Natural killer cell (primary cell): Measurements from ENCODE around the gene IRX4. TPM values are rescaled to one million over a fixed set of nuclear protein-coding genes. Genes with fewer than 3 reads are reported as not detected.

Source experiments
- ATAC-seq, 3 donors: fragments of 150-1000 bp in 2 of 3; fragments of 200-7000 bp in 1 of 3; cut with Tn5 transposase; 1 replicate in 1 of 3; 2 replicates in 2 of 3; pipeline ENCODE4 v1.10.0; 2021; ENCODE audit warnings: mild to moderate bottlenecking in 2 of 3, moderate library complexity in 2 of 3
- DNase-seq, 2 donors: peaks; one replicate each; pipeline versions ENCODE4 v3.0.0 to v3.0.0-alpha.2; 2013 to 2021; ENCODE audit warnings: mixed read lengths in 1 of 2
- H3K27ac ChIP-seq: one replicate; pipeline ENCODE4 v1.5.1; 2013; ENCODE audit warnings: mild to moderate bottlenecking, low read length
- H3K27me3 ChIP-seq: one replicate; pipeline ENCODE4 v1.6.1; 2013; ENCODE audit warnings: low read length; ENCODE audit not compliant: control insufficient read depth, insufficient read depth
- H3K36me3 ChIP-seq: one replicate; pipeline ENCODE4 v1.6.1; 2013; ENCODE audit warnings: low read length; ENCODE audit not compliant: control insufficient read depth, insufficient read depth
- H3K4me1 ChIP-seq: one replicate; pipeline ENCODE4 v1.6.1; 2013; ENCODE audit warnings: low read length; ENCODE audit not compliant: control insufficient read depth, insufficient read depth
- H3K4me3 ChIP-seq: one replicate; pipeline ENCODE4 v1.5.1; 2013; ENCODE audit warnings: low read length
- H3K9me3 ChIP-seq: one replicate; pipeline ENCODE4 v1.6.1; 2013; ENCODE audit warnings: low read length; ENCODE audit not compliant: control insufficient read depth, insufficient read depth
- H3K27ac Mint-ChIP-seq, 2 donors: one replicate each; pipeline ENCODE4 v1.8.0; 2022; ENCODE audit warnings: mild to moderate bottlenecking in 2 of 2, mixed read lengths in 2 of 2, moderate library complexity in 1 of 2
- H3K27me3 Mint-ChIP-seq, 2 donors: one replicate each; pipeline ENCODE4 v1.8.0; 2022; ENCODE audit warnings: low read depth in 2 of 2, mixed read lengths in 2 of 2
- H3K36me3 Mint-ChIP-seq: one replicate; pipeline ENCODE4 v1.8.0; 2022; ENCODE audit warnings: mixed read lengths
- H3K4me1 Mint-ChIP-seq, 2 donors: one replicate each; pipeline ENCODE4 v1.8.0; 2022; ENCODE audit warnings: mixed read lengths in 2 of 2
- H3K4me3 Mint-ChIP-seq: one replicate; pipeline ENCODE4 v1.8.0; 2022; ENCODE audit warnings: mild to moderate bottlenecking, moderate library complexity, mixed read lengths
- H3K9me3 Mint-ChIP-seq, 2 donors: one replicate each; pipeline ENCODE4 v1.8.0; 2022; ENCODE audit warnings: mixed read lengths in 2 of 2
- WGBS: methylation state at CpG from one replicate; pipeline ENCODE4 v1.1.7; 2013; ENCODE audit warnings: missing lambda C conversion rate; ENCODE audit not compliant: insufficient coverage; 5-methylcytosine and 5-hydroxymethylcytosine counted together
- intact Hi-C: fragments of 100-400 bp; cut with micrococcal nuclease; formaldehyde crosslinking; loops from one replicate; pipeline ENCODE4 v1.14.2; 2022
- total RNA-seq, 4 donors: library from RNA; stranded (reverse); fragments of 120-200 nt in 1 of 4; gene quantifications; one replicate each; pipeline versions ENCODE4 v1.2.3 to v1.2.4, GENCODE V29; 2013 to 2022
- TF ChIP-seq, protein P1 (sequence below): fragments of 200-600 bp; IDR thresholded peaks from one replicate; pipeline ENCODE4 v1.8.0; 2022; ENCODE audit warnings: antibody characterized with exemption

IRX4 gene
- total RNA-seq, 3 donors from 2014 or later (not counting 1 experiment from before 2014, with no cell fraction given), result not detected

DNA sequence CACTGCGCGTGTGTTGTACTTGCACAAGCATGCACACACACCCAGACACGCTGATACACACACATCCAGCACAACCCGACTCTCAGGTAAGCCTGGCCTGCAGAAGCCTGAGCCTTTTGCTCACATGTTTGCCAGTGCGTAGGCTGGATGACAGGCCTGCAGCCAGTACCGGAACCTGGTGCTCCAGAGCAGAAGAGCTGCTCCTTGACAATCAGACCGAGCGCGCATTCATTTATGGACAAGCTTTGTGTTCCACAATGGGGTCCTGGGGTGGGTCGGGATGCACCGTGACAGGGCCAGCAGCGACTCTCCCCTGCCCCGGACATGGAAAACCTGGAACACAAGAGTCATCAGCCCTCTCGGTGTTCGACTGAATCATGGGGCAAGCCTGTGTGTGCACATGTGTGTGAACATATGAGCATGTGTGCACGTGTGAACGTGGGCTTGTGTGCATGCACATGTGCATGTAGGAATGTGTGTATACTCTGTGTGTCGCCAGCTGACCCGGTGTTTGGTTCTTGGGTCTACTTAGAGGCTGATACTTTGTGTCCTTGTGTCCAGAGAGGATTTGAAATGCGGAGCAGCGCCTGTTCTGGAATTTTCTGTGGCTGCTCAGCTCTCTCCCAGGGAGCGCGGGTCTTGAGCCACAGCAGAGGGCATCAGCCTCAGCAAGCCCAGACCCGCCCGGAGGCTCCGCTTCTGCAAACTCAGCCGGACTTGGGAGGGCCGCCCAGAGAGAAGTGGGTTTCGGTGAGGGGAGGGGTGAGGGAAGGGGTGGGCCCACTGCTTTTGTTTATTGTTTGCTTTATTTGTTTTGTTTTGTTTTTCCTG lies 32.2 kb downstream of the IRX4 start:
- Histone ChIP-seq H3K4me3 (no peak overlapping the region), H3K4me1 (no peaks in the 10 kb centered on the region), H3K27ac (no peak overlapping the region), H3K36me3 (no peaks in the 10 kb centered on the region), H3K9me3 (no peaks in the 10 kb centered on the region), H3K27me3 (peaks cover 2% of the 10 kb centered on the region)
- Mint-ChIP-seq H3K36me3 (no peaks in the 10 kb centered on the region), H3K27ac (no peak overlapping the region), H3K27me3 (peaks cover 17 to 21% of the 10 kb centered on the region in 2 donors), H3K4me3 (no peak overlapping the region), H3K9me3 (no peaks in the 10 kb centered on the region), H3K4me1 (no peaks in the 10 kb centered on the region)
- ATAC-seq (no peak), DNase-seq (no peak)
- 58% methylated on average over 29 of the region's 29 CpGs for WGBS
- TF ChIP-seq, protein P1, sequence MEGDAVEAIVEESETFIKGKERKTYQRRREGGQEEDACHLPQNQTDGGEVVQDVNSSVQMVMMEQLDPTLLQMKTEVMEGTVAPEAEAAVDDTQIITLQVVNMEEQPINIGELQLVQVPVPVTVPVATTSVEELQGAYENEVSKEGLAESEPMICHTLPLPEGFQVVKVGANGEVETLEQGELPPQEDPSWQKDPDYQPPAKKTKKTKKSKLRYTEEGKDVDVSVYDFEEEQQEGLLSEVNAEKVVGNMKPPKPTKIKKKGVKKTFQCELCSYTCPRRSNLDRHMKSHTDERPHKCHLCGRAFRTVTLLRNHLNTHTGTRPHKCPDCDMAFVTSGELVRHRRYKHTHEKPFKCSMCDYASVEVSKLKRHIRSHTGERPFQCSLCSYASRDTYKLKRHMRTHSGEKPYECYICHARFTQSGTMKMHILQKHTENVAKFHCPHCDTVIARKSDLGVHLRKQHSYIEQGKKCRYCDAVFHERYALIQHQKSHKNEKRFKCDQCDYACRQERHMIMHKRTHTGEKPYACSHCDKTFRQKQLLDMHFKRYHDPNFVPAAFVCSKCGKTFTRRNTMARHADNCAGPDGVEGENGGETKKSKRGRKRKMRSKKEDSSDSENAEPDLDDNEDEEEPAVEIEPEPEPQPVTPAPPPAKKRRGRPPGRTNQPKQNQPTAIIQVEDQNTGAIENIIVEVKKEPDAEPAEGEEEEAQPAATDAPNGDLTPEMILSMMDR, result no peak
- intact Hi-C loops, result no loop called here

DNA sequence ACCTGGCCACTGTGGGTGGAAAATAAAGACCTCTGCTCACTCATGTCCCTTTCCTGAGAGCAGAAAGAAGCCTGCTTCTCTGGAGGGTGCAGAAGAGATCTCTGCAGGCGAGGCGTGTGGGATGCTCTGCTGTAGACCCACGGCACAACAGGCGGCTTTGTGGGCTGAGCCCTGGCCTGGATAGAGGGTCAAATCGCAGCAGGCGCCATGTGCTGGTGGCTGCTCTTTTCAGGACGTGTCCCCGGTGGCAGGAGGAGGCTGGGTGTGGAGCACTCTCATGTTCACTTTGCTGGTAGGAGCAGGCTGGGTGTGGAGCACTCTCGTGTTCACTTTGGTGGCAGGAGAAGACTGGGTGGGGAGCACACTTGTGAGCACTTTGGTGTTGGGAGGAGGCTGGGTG lies 35.1 kb downstream of the IRX4 start:
- WGBS, result 81% methylated on average over 9 of the region's 9 CpGs
- TF ChIP-seq, protein P1, result no peak
- Mint-ChIP-seq H3K27ac (no peak overlapping the region), H3K27me3 (peaks cover 0 to 11% of the 10 kb centered on the region in 2 donors), H3K36me3 (no peaks in the 10 kb centered on the region), H3K9me3 (no peaks in the 10 kb centered on the region), H3K4me3 (no peak overlapping the region), H3K4me1 (no peaks in the 10 kb centered on the region)
- ATAC-seq, result no peak
- no peaks in the 10 kb centered on the region for H3K36me3 ChIP-seq
- H3K4me1 ChIP-seq, result no peaks in the 10 kb centered on the region
- intact Hi-C loops, result no loop called here
- H3K27ac ChIP-seq, result no peak overlapping the region
- H3K27me3 ChIP-seq, result peaks cover 2% of the 10 kb centered on the region
- H3K4me3 ChIP-seq, result no peak overlapping the region
- DNase-seq, result no peak
- H3K9me3 ChIP-seq, result no peaks in the 10 kb centered on the region

DNA sequence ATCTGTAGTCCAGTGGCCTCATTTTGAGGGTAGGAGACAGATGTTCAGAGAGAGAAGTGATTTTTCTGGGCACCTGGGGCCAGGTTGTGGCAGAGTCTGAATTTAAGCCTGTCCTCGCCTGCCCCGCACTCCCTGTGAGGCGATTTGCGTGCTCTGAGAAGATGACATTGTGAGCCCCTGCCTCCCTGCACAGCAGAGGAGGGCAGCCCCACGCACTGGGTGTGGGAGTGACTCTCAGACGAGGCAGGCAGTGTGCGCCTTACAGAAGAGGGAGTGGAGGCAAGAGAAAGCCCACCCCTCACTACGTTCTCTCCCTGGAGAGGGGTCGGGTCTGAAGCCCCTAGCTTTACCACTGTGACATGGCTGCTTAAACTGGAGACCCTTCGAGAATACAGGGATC lies 35.7 kb downstream of the IRX4 start:
- TF ChIP-seq, protein P1, result no peak
- WGBS, result 81% methylated on average over 10 of the region's 10 CpGs

More for the DNA sequence above, 35.7 kb downstream of the IRX4 start:
- Histone ChIP-seq H3K27me3 (peaks cover 2% of the 10 kb centered on the region), H3K4me3 (no peak overlapping the region), H3K27ac (no peak overlapping the region), H3K9me3 (no peaks in the 10 kb centered on the region), H3K4me1 (no peaks in the 10 kb centered on the region), H3K36me3 (no peaks in the 10 kb centered on the region)
- H3K9me3 Mint-ChIP-seq, result no peaks in the 10 kb centered on the region
- H3K4me3 Mint-ChIP-seq, result no peak overlapping the region
- H3K36me3 Mint-ChIP-seq, result no peaks in the 10 kb centered on the region
- no peak overlapping the region for H3K27ac Mint-ChIP-seq
- H3K4me1 Mint-ChIP-seq, result no peaks in the 10 kb centered on the region
- peaks cover 0 to 11% of the 10 kb centered on the region in 2 donors for H3K27me3 Mint-ChIP-seq
- ATAC-seq, result no peak
- intact Hi-C loops, result no loop called here
- DNase-seq, result no peak
